Measurements from ENCODE around the gene MAP2K5.

Gene MAP2K5

DNA sequence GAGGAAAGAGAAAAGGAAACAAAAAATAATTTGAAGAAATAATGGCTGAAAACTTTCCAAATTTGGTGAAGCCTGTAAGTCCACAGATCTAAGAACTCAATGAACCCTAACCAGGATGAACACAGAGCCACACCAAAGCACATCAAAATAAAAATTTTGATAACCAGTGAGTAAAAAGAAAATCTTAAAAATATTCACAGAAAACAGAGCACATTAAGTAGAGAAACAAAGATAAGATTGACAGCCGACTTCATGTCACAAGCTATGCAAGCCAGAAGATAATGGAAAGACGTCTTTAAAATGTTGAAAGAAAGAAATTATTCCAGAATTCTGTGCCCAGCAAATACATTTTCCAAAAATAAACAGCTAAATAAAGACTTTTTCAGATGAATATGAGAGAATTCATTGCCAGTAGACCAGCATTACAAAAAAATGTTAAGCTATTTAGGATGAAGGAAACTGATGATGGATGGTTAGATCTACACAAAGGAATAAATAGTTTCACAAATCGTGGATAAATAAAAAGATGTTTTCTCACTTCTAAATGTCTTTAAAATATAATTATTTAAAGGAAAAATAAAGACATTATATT is 142.6 kb downstream of the MAP2K5 start:
- H3K27ac ChIP-seq = no peak overlapping the region
- no peak for TF ChIP-seq ZFX (IDR thresholded peaks at IDR 0.05; ENCODE audit: borderline replicate concordance)
- TF ChIP-seq, protein P1, sequence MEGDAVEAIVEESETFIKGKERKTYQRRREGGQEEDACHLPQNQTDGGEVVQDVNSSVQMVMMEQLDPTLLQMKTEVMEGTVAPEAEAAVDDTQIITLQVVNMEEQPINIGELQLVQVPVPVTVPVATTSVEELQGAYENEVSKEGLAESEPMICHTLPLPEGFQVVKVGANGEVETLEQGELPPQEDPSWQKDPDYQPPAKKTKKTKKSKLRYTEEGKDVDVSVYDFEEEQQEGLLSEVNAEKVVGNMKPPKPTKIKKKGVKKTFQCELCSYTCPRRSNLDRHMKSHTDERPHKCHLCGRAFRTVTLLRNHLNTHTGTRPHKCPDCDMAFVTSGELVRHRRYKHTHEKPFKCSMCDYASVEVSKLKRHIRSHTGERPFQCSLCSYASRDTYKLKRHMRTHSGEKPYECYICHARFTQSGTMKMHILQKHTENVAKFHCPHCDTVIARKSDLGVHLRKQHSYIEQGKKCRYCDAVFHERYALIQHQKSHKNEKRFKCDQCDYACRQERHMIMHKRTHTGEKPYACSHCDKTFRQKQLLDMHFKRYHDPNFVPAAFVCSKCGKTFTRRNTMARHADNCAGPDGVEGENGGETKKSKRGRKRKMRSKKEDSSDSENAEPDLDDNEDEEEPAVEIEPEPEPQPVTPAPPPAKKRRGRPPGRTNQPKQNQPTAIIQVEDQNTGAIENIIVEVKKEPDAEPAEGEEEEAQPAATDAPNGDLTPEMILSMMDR (IDR thresholded peaks at IDR 0.05) = no peak

DNA sequence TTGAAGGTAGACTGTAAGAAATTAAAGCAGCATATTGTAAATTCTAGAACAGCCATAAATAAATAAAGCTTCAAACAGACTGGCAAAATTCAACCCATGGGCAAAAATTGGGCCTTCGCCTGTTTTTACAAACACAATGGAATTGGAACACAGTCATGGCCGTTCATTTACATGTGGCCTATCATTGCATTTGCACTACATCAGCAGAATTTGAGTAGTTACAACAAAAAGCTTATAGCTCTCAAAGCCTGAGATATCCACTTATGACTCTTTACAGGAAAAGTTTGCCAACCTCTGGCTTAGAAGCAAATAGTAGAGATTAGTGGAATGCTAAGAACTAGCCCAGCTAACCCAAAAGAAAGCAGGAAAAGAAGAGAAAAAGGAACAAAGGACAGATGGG is 143.2 kb downstream of the MAP2K5 start:
- TF ChIP-seq, protein P1 (IDR thresholded peaks at IDR 0.05) = no peak
- no peak for TF ChIP-seq ZFX (IDR thresholded peaks at IDR 0.05; ENCODE audit: borderline replicate concordance)
- no peak overlapping the region for H3K27ac ChIP-seq

DNA sequence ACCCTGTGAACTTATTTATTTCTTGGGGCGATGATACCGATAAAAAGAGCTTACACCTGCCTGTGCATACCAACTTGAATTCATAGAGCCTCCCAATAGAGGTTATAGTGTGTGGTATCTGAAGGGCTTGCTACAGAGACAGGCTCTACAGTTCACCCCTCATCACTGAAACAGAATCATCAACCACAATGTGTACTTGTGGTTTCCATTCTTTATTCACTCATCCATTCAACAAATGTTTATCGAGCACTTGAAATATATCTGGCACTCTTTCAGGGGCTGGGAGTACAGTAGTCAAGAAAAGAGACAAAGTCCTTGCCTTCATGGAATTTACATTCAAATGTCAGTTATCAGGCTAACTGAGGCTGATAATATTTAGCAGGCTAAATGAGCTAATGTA is 148.4 kb downstream of the MAP2K5 start:
- TF ChIP-seq ZFX (IDR thresholded peaks at IDR 0.05; ENCODE audit: borderline replicate concordance) = no peak
- TF ChIP-seq, protein P1 (IDR thresholded peaks at IDR 0.05) = no peak
- no peak overlapping the region for H3K27ac ChIP-seq

DNA sequence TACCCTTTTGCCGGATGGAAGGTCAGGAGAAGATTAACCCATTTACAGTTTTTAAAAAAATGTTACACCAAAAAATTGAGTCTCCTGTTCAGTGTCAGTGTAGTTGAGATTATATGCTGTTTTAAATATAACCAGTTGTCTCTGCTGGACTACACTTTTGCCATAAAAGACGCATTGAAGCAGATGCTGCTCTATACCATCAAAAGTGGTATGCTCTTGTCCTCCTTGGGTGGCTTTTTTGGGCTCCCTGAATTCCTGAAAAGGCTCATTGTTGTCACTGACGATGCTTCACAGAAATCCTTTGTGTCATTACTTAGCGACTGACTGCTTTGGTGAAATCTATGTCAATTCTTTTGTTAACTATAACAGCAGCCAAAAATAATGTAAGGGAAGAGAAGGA is 148.9 kb downstream of the MAP2K5 start:
- TF ChIP-seq, protein P1 (IDR thresholded peaks at IDR 0.05) = no peak
- no peak for TF ChIP-seq ZFX (IDR thresholded peaks at IDR 0.05; ENCODE audit: borderline replicate concordance)
- H3K27ac ChIP-seq = no peak overlapping the region

DNA sequence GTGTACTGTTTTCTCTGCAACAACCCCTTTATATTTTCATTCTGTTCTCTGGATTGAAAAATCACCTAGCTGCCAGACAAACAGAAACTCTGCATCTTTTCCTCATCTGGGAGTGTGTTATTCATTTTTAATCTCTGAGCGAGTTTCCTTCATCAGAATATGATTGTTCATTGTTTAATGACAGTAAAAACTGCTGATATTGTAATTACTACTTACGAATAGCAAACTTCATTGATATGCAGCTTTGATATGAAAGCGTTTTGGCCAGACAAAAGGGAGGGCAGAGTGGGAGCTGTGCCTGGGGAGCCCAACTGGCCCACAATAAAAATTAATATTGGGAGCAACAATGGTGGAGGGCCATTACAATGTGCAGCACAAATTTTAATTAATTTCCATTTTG is 150.1 kb downstream of the MAP2K5 start:
- TF ChIP-seq, protein P1 (IDR thresholded peaks at IDR 0.05) = no peak
- no peak for TF ChIP-seq ZFX (IDR thresholded peaks at IDR 0.05; ENCODE audit: borderline replicate concordance)
- no peak overlapping the region for H3K27ac ChIP-seq

DNA sequence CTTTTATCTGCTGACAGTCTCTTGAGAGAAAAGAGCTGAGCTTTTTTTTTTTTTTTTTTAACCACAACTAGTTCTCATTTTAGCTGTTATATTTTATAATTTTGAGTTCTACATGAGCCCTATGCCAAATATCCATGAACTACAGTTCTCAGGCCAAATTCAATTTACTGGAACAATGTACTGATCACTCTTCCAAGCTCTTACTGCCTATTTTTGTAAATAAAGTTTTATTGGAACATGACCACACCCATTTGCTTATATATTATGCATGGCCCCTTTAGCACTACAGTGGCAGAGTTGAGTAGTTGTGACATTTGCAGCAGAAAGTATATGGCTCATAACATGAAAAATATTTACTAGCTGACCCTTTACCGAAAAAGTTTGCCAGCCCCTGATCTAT is 153.6 kb downstream of the MAP2K5 start:
- TF ChIP-seq, protein P1 (IDR thresholded peaks at IDR 0.05) = no peak
- H3K27ac ChIP-seq = no peak overlapping the region

DNA sequence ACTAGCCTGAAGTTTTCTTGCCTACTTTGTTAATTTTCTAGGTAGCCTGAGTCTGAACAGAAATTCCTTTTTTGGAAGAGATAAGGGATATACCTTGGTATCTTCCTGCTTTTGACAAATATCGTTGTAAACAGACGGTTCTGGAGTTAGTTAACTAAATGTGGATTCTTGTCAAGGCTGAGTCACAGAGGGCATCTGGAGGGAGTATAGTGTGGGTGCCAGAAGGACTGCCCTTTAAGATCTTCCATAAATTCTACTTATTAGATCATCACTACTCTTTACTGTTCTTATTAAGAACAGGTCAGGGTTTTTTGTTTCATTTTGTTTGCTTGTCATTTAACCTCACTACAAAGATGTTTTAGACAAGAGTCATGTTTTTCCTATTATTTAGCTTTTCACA is 157.5 kb downstream of the MAP2K5 start:
- TF ChIP-seq ZFX (IDR thresholded peaks at IDR 0.05; ENCODE audit: borderline replicate concordance) = no peak
- TF ChIP-seq, protein P1 (IDR thresholded peaks at IDR 0.05) = no peak
- no peak overlapping the region for H3K27ac ChIP-seq
